ENCODE measurements around the gene OBSCN.
A peak's percentile ranks its signal among the peaks of the same experiment; 100 is the strongest.

The OBSCN gene

DNA sequence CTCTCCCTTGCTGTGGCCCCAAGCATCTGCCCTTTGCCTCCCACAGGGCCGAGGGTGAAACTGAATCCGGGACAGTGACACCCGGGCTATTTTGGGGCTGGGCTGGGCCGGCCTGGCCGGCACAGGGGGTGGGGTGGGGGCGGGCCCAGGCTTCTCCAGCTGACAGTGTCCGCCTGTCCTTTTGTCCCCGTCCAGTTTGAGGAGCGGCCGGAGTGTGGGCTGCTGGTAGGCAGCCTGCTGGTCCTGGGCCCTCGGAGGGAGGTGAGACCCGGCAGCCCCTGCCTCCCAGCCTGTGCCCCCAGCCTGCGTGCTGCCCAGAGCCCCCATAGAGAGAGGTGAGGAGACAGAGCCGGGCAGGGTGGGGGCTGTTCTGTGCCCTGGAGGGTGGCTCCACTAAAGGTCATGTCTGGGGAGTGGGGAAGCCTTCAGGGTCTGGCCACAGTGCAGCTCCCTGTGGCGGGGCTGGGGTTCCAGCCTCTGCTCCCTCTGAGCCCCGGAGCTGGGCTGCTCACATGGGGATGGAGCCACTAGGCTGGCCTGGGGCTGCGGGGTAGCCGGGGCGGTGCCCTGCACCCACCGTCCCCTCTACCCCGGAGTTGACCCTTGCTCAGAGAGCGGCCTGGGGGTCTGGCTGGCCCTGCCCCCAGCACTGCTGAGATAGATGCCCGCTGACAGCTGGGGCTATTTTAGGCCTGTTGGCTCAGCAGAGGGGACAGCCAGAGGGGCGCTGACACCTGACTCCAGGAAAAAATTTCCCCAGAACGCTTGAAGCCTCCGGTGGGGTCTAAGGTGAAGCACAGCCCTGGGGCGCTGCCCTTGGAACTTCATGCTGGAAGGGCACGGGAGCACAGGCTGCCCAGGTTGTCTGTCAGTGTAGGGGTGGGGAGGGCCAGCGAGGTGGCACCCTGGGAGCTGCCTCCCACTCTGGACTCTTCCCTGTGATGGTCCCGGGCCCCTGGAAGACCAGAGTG is at the start of gene OBSCN:
OBSCN (plus strand) TSS at position 194 of the 971 bp plus-strand sequence. CDS start 3,740 bp downstream, outside the sequence.
- no peak for DNase-seq

DNA sequence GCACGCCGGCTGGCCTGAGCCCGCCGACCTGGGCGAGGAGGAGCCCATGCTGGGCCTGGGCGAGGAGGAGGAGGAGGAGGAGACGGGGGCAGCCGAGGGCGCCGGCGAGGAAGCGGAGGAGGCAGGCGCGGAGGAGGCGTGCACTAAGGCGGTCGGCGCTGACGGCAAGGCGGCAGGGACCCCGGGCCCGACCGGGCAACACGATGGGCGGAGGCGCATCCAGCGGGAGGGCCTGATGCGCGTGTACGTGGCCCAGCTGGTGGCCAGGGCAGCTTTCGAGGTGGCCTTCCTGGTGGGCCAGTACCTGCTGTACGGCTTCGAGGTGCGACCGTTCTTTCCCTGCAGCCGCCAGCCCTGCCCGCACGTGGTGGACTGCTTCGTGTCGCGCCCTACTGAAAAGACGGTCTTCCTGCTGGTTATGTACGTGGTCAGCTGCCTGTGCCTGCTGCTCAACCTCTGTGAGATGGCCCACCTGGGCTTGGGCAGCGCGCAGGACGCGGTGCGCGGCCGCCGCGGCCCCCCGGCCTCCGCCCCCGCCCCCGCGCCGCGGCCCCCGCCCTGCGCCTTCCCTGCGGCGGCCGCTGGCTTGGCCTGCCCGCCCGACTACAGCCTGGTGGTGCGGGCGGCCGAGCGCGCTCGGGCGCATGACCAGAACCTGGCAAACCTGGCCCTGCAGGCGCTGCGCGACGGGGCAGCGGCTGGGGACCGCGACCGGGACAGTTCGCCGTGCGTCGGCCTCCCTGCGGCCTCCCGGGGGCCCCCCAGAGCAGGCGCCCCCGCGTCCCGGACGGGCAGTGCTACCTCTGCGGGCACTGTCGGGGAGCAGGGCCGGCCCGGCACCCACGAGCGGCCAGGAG is 49.5 kb upstream of the OBSCN start:
- DNase-seq: no peak

GRCh38 chr1:228159008-228159665 is 48.7 kb upstream of the OBSCN start:
- no peak for DNase-seq

GRCh38 chr1:228160201-228160761 is 47.6 kb upstream of the OBSCN start:
- no peak for DNase-seq

- DNase-seq: peak; percentile 98
Observed at GRCh38 chr1:228161362-228161761, 46.5 kb upstream of the OBSCN start.

DNA sequence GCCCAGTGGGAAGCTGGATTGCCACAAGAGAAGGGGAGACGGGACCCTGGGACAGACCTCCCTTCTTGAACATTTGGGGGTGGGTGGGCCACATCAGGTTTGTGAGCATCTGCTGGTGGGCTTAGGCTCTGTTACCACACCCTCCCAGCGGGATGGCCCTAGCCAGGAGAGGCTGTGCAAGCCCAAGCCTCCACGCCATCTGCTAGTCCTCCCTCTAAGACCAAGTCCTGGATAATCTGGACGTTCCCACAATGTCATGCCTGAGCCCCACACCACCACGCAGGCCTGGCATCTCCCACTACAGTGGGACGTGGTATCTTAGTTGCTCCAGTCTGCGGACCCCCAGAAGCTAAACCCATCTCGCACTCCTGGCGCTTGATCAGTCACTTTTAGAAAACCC is 46.0 kb upstream of the OBSCN start:
- DNase-seq: peak; percentile 99

DNA sequence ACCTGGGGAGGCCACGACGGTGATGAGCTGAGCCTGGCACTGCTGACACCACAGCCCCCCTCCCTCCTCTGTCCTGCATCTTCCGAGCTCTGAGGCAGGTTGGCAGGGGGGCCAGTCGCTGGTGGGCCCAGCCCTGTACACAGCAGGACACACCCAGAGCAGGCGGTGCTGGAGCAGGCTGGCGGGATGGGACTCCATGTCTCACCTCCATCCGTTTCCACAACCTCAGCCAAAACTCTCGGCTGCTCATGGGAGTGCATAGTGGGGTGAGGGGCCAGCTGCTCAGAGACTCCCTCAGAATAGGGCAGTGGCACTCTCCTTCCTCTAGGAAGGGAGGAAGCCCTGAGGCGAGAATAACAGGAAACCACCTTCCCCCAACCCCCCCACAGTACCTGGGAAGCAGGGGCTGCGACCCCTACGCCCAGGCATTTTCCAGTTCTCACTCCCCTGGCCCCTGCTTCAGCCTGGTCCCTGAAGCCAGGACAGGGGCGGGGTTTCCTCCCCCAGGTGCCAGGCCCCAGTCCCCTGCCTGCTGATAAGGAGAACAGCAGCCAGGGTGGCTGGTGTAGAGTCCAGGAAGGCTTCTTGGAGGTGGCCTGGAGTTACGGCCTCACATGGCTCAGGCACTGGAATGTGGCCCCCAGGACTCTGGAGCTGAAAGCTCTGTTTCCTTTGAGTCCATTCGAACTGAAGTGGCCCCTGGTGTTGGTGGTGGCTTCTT is 45.4 kb upstream of the OBSCN start:
- DNase-seq: peak; percentile 78

DNA sequence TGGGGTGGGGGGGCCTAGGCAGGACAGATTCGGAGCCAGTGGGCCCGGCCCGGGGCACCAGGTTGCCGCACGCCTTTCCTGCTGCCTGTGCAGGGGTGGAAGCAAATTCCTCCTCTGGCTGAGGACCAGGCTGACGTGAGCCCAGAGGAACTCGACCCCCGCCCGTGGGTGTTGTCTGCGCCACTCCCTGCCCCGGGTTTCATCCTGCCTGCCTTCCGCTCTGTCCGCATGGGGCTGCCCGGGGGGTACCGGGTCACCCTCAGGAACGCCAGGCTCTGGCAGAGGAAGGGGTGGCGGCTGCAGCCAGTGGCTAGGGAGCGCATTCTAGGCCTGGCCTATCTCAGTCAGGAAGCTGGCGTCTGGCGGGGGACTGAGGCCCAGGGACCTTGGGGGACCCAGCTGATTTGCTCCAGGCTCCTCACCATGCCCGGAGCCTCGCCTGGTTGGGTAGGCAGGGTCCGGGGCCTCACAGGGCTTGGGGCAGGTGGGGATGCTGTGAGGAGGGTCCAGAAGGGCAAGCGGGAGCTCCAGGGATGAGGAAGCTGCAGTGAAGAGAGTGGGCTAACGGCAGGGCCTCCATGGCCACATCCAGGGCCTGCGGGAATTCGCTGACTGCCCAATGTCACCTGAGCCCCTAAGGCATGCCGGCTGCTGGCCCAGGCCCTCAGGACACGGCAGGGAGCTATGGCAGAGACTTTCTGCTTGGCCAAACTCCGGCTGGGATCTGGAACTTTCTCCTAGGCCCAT is 44.7 kb upstream of the OBSCN start:
- no peak for DNase-seq

- no peak for DNase-seq
Observed at GRCh38 chr1:228163776-228164519, 43.9 kb upstream of the OBSCN start.

- DNase-seq: peak; percentile 45
Observed at GRCh38 chr1:228164561-228165371, 43.1 kb upstream of the OBSCN start.

- DNase-seq: peak; percentile 99
Observed at GRCh38 chr1:228165372-228166169, 42.3 kb upstream of the OBSCN start, which contains the start of gene IBA57. Gene IBA57, plus strand, starts transcription at chr1:228165804. Its CDS starts 13 bp downstream, at chr1:228165817.

GRCh38 chr1:228166170-228166936 is 41.5 kb upstream of the OBSCN start:
- DNase-seq: peak; percentile 80

GRCh38 chr1:228168563-228169270 is 39.1 kb upstream of the OBSCN start:
- no peak for DNase-seq

- DNase-seq: no peak
Observed at GRCh38 chr1:228169345-228169744, 38.5 kb upstream of the OBSCN start.

DNA sequence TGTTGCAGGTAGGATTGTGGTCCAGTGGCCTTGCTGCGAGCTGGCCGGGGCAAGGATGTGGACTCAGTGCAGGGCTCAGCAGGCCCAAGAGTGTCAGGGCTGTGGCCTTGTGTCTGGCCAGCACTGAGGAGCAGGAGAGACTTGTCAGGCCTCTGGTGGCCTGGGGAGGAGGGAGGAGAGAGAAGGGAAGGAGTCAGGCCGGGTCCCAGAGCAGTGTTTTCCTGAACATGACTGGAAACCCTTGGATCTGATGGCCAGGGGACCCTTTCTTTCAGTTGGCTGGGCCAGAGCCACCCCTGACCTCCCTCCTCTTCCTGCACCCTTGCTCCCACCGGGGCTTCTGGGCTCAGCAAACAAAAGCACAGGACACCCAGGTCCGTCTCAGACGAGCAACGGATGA is 37.2 kb upstream of the OBSCN start:
- DNase-seq: no peak

GRCh38 chr1:228171221-228171891 is 36.5 kb upstream of the OBSCN start:
- no peak for DNase-seq
